H1 (cell line): ENCODE measurements around the gene CORIN. TPM values are rescaled to one million over a fixed set of nuclear protein-coding genes. Genes with fewer than 3 reads are reported as not detected.

Source experiments
- CTCF ChIA-PET: fragments of 300-600 bp; sonication (Branson Sonifier 250); formaldehyde crosslinking; loops from one replicate; lab custom pipeline; 2021; ENCODE audit not compliant: partially characterized antibody; lab: Charles Lee
- POLR2A ChIA-PET: fragments of 300-600 bp; sonication (Branson Sonifier 250); formaldehyde crosslinking; loops from one replicate; lab custom pipeline; 2021; ENCODE audit warnings: inconsistent platforms; ENCODE audit not compliant: partially characterized antibody; lab: Charles Lee
- DNase-seq, 2 experiments: peaks; one replicate each; pipeline versions ENCODE4 v3.0.0 to v3.0.0-alpha.2; 2010 to 2022; ENCODE audit warnings: low spot score in 2 of 2, low read depth in 1 of 2, mixed read lengths in 1 of 2
- FAIRE-seq: peaks from 2 replicates; lab custom pipeline; 2011; peaks lifted over from hg19 to GRCh38; lab: Jason Lieb, UNC
- H2AFZ ChIP-seq: 2 replicates; pipeline ENCODE4 v1.8.1; 2012; ENCODE audit warnings: low read length, inconsistent platforms
- H2AK5ac ChIP-seq: 2 replicates; pipeline ENCODE4 v1.6.1; 2013; ENCODE audit warnings: low read depth, low read length
- H2BK120ac ChIP-seq: replicated peaks from 2 replicates; pipeline ENCODE3; 2013; ENCODE audit warnings: low read depth, low read length, inconsistent platforms
- H2BK12ac ChIP-seq: 2 replicates; pipeline ENCODE4 v1.6.1; 2013; ENCODE audit warnings: low read depth, low read length
- H2BK15ac ChIP-seq: 2 replicates; pipeline ENCODE4 v1.6.1; 2013; ENCODE audit warnings: low read length
- H2BK20ac ChIP-seq: 2 replicates; pipeline ENCODE4 v1.6.1; 2013; ENCODE audit warnings: low read length
- H2BK5ac ChIP-seq: 2 replicates; pipeline ENCODE4 v1.6.1; 2013; ENCODE audit warnings: low read depth, low read length
- H3K14ac ChIP-seq: 2 replicates; pipeline ENCODE4 v1.6.1; 2013; ENCODE audit warnings: inconsistent platforms; ENCODE audit not compliant: insufficient read length
- H3K18ac ChIP-seq: 2 replicates; pipeline ENCODE4 v1.6.1; 2013; ENCODE audit warnings: low read length; ENCODE audit errors: extremely low read depth
- H3K23ac ChIP-seq: 2 replicates; pipeline ENCODE4 v1.6.1; 2013; ENCODE audit warnings: inconsistent platforms; ENCODE audit not compliant: insufficient read length
- H3K23me2 ChIP-seq: 2 replicates; pipeline ENCODE4 v1.6.1; 2013; ENCODE audit warnings: low read depth, low read length
- H3K27ac ChIP-seq: 2 replicates; pipeline ENCODE4 v1.6.1; 2011; ENCODE audit warnings: low read depth, low read length, inconsistent platforms
- H3K27me3 ChIP-seq, 4 experiments: replicated peaks in 1 of 4; 1 replicate in 1 of 4; 2 replicates in 3 of 4; pipeline versions ENCODE4 v1.6.1 to v1.8.1; 2011 to 2013; ENCODE audit warnings: low read length in 3 of 4, mild to moderate bottlenecking in 3 of 4, inconsistent platforms in 2 of 4, mixed read lengths in 2 of 4, moderate library complexity in 1 of 4; ENCODE audit not compliant: control insufficient read depth in 3 of 4, insufficient read depth in 3 of 4; ENCODE audit errors: extremely low read depth in 1 of 4
- H3K36me3 ChIP-seq, 4 experiments: 2 replicates each; pipeline versions ENCODE4 v1.6.1 to v1.8.1; 2011 to 2013; ENCODE audit warnings: mild to moderate bottlenecking in 4 of 4, low read length in 3 of 4, moderate library complexity in 2 of 4, control low read depth in 1 of 4, inconsistent platforms in 1 of 4; ENCODE audit not compliant: insufficient read depth in 4 of 4, control insufficient read depth in 2 of 4
- H3K4ac ChIP-seq: replicated peaks from 2 replicates; pipeline ENCODE3; 2013; ENCODE audit warnings: low read length, low read depth, mixed read lengths, inconsistent platforms; ENCODE audit not compliant: insufficient read length
- H3K4me1 ChIP-seq, 4 experiments: replicated peaks in 1 of 4; 1 replicate in 1 of 4; 2 replicates in 3 of 4; pipeline versions ENCODE4 v1.6.1 to v1.8.1; 2011 to 2013; ENCODE audit warnings: low read length in 3 of 4, inconsistent platforms in 2 of 4, mixed read lengths in 1 of 4; ENCODE audit not compliant: insufficient read depth in 4 of 4, control insufficient read depth in 3 of 4
- H3K4me2 ChIP-seq, 2 experiments: 2 replicates each; pipeline versions ENCODE4 v1.6.1 to v1.8.1; 2011 to 2013; ENCODE audit warnings: low read depth in 2 of 2, low read length in 2 of 2, control low read depth in 1 of 2, inconsistent platforms in 1 of 2, mild to moderate bottlenecking in 1 of 2; ENCODE audit not compliant: insufficient read depth in 1 of 2
- H3K4me3 ChIP-seq, 4 experiments: fragments of 200-600, 300-600 bp in 1 of 4; sonication (generic), shearing (Covaris generic), sonication (Bioruptor Twin) in 1 of 4; 2 replicates each; pipeline versions ENCODE4 v1.5.1 to v1.8.1; 2011 to 2016; ENCODE audit warnings: low read length in 4 of 4, low read depth in 3 of 4, control low read depth in 2 of 4, inconsistent platforms in 2 of 4, mild to moderate bottlenecking in 2 of 4, mixed read lengths in 1 of 4, moderate library complexity in 1 of 4; ENCODE audit not compliant: insufficient read depth in 2 of 4; ENCODE audit errors: extremely low read depth in 1 of 4
- H3K56ac ChIP-seq: replicated peaks from 2 replicates; pipeline ENCODE3; 2013; ENCODE audit warnings: low read depth, mild to moderate bottlenecking, mixed read lengths, low read length, inconsistent platforms; ENCODE audit not compliant: insufficient read length
- H3K79me1 ChIP-seq: 2 replicates; pipeline ENCODE4 v1.6.1; 2013; ENCODE audit warnings: low read depth, low read length, control low read depth
- H3K79me2 ChIP-seq, 2 experiments: 2 replicates each; pipeline versions ENCODE4 v1.6.1 to v1.8.1; 2012 to 2013; ENCODE audit warnings: low read length in 2 of 2, mild to moderate bottlenecking in 2 of 2, inconsistent platforms in 1 of 2; ENCODE audit not compliant: insufficient read depth in 2 of 2, control insufficient read depth in 1 of 2
- H3K9ac ChIP-seq, 4 experiments: replicated peaks in 1 of 4; 1 replicate in 1 of 4; 2 replicates in 3 of 4; pipeline versions ENCODE4 v1.6.1 to v1.8.1; 2011 to 2013; ENCODE audit warnings: low read depth in 3 of 4, low read length in 3 of 4, control low read depth in 2 of 4, mild to moderate bottlenecking in 2 of 4, moderate library complexity in 2 of 4, inconsistent platforms in 1 of 4; ENCODE audit errors: extremely low read depth in 1 of 4
- H3K9me3 ChIP-seq, 2 experiments: 2 replicates each; pipeline versions ENCODE4 v1.6.1 to v1.8.1; 2012 to 2013; ENCODE audit warnings: mild to moderate bottlenecking in 2 of 2, moderate library complexity in 2 of 2, control low read depth in 1 of 2, inconsistent platforms in 1 of 2, low read depth in 1 of 2, low read length in 1 of 2, mixed read lengths in 1 of 2; ENCODE audit not compliant: insufficient read depth in 2 of 2
- H4K20me1 ChIP-seq, 2 experiments: replicated peaks in 1 of 2; 2 replicates each; pipeline versions ENCODE3 to v1.8.1; 2011 to 2013; ENCODE audit warnings: inconsistent platforms in 2 of 2, low read length in 2 of 2, mild to moderate bottlenecking in 1 of 2; ENCODE audit not compliant: insufficient read depth in 2 of 2, control insufficient read depth in 1 of 2
- H4K5ac ChIP-seq: 2 replicates; pipeline ENCODE4 v1.6.1; 2013; ENCODE audit warnings: low read length, low read depth, mixed read lengths, inconsistent platforms; ENCODE audit not compliant: insufficient read length
- H4K8ac ChIP-seq: 2 replicates; pipeline ENCODE4 v1.8.0; 2013; ENCODE audit warnings: mild to moderate bottlenecking, moderate library complexity, low read length, inconsistent platforms; ENCODE audit not compliant: insufficient read depth; ENCODE audit errors: extremely low read depth
- H4K91ac ChIP-seq: replicated peaks from 2 replicates; pipeline ENCODE3; 2013; ENCODE audit warnings: low read length, mixed read lengths, inconsistent platforms; ENCODE audit not compliant: insufficient read length
- CHD2 ChIP-seq: IDR thresholded peaks from 2 replicates; pipeline ENCODE4 v1.6.1; 2012; ENCODE audit warnings: low read length, improper control_type of control experiment
- GABPA ChIP-seq: IDR thresholded peaks from 2 replicates; pipeline ENCODE4 v1.6.1; 2011; ENCODE audit warnings: mild to moderate bottlenecking, low read length, moderate library complexity, borderline replicate concordance; ENCODE audit not compliant: insufficient read depth
- NANOG ChIP-seq: IDR thresholded peaks from 2 replicates; pipeline ENCODE4 v1.6.1; 2011; ENCODE audit warnings: low read length, low read depth, mild to moderate bottlenecking, inconsistent platforms; ENCODE audit not compliant: insufficient read depth, poor library complexity, severe bottlenecking
- POU5F1 ChIP-seq: IDR thresholded peaks from 2 replicates; pipeline ENCODE4 v1.6.1; 2011; ENCODE audit warnings: low read depth, mild to moderate bottlenecking, low read length, moderate library complexity
- RAD21 ChIP-seq, 2 experiments: IDR thresholded peaks in 1 of 2; conservative IDR thresholded peaks in 1 of 2; 2 replicates each; pipeline ENCODE4 v1.6.1; 2011; ENCODE audit warnings: low read depth in 2 of 2, low read length in 2 of 2, improper control_type of control experiment in 1 of 2, inconsistent platforms in 1 of 2, mild to moderate bottlenecking in 1 of 2, moderate library complexity in 1 of 2
- RBBP5 ChIP-seq: IDR thresholded peaks from 2 replicates; pipeline ENCODE4 v1.7.1; 2012; ENCODE audit warnings: low read depth, mild to moderate bottlenecking, inconsistent platforms, low read length, moderate library complexity, borderline replicate concordance
- RNF2 ChIP-seq: fragments of 200-900, 300-1000 bp; sonication (generic); IDR thresholded peaks from 2 replicates; pipeline ENCODE4 v1.7.1; 2016; ENCODE audit warnings: borderline replicate concordance, low read depth, mild to moderate bottlenecking, antibody characterized with exemption, low read length; ENCODE audit not compliant: poor library complexity, severe bottlenecking; ENCODE audit errors: missing control alignments
- SAP30 ChIP-seq: fragments of 300-600 bp; sonication (generic); IDR thresholded peaks from 2 replicates; pipeline ENCODE4 v1.7.1; 2012; ENCODE audit warnings: low read length, moderate library complexity, mild to moderate bottlenecking, inconsistent platforms; ENCODE audit not compliant: insufficient read depth, insufficient replicate concordance
- SIN3A ChIP-seq, 2 experiments: IDR thresholded peaks in 1 of 2; conservative IDR thresholded peaks in 1 of 2; 2 replicates each; pipeline ENCODE4 v1.6.1; 2011 to 2012; ENCODE audit warnings: low read length in 2 of 2, improper control_type of control experiment in 1 of 2, low read depth in 1 of 2, mild to moderate bottlenecking in 1 of 2
- SIX5 ChIP-seq: IDR thresholded peaks from 2 replicates; pipeline ENCODE4 v1.6.1; 2011; ENCODE audit warnings: mild to moderate bottlenecking, low read depth, low read length
- TBP ChIP-seq: IDR thresholded peaks from 2 replicates; pipeline ENCODE4 v1.6.1; 2011; ENCODE audit warnings: low read depth, low read length, improper control_type of control experiment
- TCF12 ChIP-seq: IDR thresholded peaks from 2 replicates; pipeline ENCODE4 v1.6.1; 2011; ENCODE audit warnings: low read depth, mild to moderate bottlenecking, low read length
- WGBS, 2 experiments: shearing (Covaris generic) in 1 of 2; methylation state at CpG; one replicate each; pipeline versions ENCODE4 v1.1.6 to v1.1.7; 2013 to 2015; ENCODE audit warnings: low lambda C conversion rate in 2 of 2, mixed read lengths in 2 of 2, inconsistent platforms in 1 of 2, low coverage in 1 of 2, missing lambda C conversion rate in 1 of 2; ENCODE audit not compliant: insufficient replicate concordance in 2 of 2, insufficient coverage in 1 of 2, insufficient read length in 1 of 2; ENCODE audit errors: extremely low coverage in 1 of 2, missing lambda C conversion rate in 1 of 2; 5-methylcytosine and 5-hydroxymethylcytosine counted together
- polyA plus RNA-seq, 7 experiments: library from polyadenylated mRNA; depleted of rRNA in 3 of 7; stranded (reverse) in 5 of 7; unstranded in 2 of 7; fragments of >200 nt in 5 of 7; fragments of 200-250 nt in 2 of 7; gene quantifications; 1 replicate in 5 of 7; 2 replicates in 1 of 7; 4 replicates in 1 of 7; pipeline versions ENCODE4 v1.2.1 to v1.2.3, GENCODE V29; 2011 to 2013; ENCODE audit warnings: missing spikeins in 2 of 7, mixed read lengths in 2 of 7
- total RNA-seq: library from RNA; stranded (reverse); fragmentation: NEBNext Ultra II Directional; extraction: Animal tissue kit (Norgen Biotek cat#: 25700); gene quantifications from 2 replicates; pipeline ENCODE4 v1.2.1, GENCODE V29; 2021

The CORIN gene
- total and polyA plus RNA-seq, 2 of the 8 experiments (the other 6 are each of a cell fraction or from before 2014, with no cell fraction given), result 0.09 to 0.32 TPM

DNA sequence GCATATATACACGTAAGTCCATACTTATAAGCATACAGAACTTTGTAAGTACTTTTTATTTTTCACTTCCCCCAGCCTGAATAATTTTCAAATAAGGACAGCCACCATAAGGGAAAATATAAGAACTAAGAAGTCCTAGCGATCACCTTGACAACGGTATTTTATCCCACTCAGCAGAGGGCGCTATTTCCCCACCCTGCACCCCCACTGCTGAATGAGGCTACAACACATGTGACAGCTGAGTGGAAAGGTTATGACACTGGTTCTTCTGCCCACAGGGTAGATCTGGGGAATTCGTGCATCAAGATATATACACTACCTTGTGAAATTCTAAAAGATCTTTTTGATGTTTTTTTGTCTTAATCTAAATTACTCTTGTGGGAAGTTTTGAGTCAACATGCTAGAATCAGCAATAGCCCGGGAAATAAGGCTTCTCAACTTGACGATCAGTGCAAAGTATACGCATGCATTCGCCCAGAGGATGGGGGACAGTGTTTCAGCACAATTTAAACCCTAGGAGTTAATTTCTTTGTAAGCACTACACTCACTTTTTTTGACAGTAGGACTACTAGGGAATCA is 151.5 kb downstream of the CORIN start:
- Histone ChIP-seq H3K9ac (no peak overlapping the region), H3K9me3 (no peaks in the 10 kb centered on the region), H3K56ac (no peak overlapping the region), H3K14ac (no peak overlapping the region), H4K5ac (no peak overlapping the region), H3K23me2 (no peaks in the 10 kb centered on the region), H2BK5ac (no peak overlapping the region), H2BK20ac (no peak overlapping the region), H4K91ac (no peak overlapping the region), H2BK15ac (no peak overlapping the region), H2AFZ (no peak overlapping the region), H4K8ac (no peak overlapping the region), H3K18ac (no peak overlapping the region), H3K27me3 (no peaks in the 10 kb centered on the region), H3K4me2 (no peak overlapping the region), H2AK5ac (no peak overlapping the region), H3K4ac (no peak overlapping the region), H3K79me2 (no peaks in the 10 kb centered on the region), H4K20me1 (no peaks in the 10 kb centered on the region), H3K27ac (no peak overlapping the region), H3K4me1 (no peaks in the 10 kb centered on the region), H2BK120ac (no peak overlapping the region), H3K79me1 (no peaks in the 10 kb centered on the region), H3K36me3 (no peaks in the 10 kb centered on the region), H3K4me3 (no peak overlapping the region), H3K23ac (no peak overlapping the region), H2BK12ac (no peak overlapping the region)
- ChIA-PET CTCF (interaction anchor here (0.5 to 3.2 kb wide), 16 partner anchors 10 to 201 kb away, joined by 3 to 28 read pairs (median 5); partner anchors contain the start of genes ATP10D and CORIN), POLR2A (no interaction called here)
- DNase-seq (peak; percentile 19 to 82), FAIRE-seq (peak; percentile 66)
- 41% methylated on average over 9 of the region's 9 CpGs; no CpG with 5 or more reads in 1 of the 2 experiments for WGBS, 2 experiments
- TF ChIP-seq CHD2, result no peak
- TF ChIP-seq RNF2, result no peak
- TF ChIP-seq POU5F1, result no peak
- peak; percentile 84 to 87 for TF ChIP-seq RAD21 (IDR thresholded peaks at IDR 0.05 in 1 of 2, conservative IDR thresholded peaks at IDR 0.05 in 1 of 2; ENCODE audit: low read depth in 2 of 2, low read length in 2 of 2)
- no peak for TF ChIP-seq NANOG
- TF ChIP-seq SAP30, result no peak
- no peak for TF ChIP-seq SIX5
- TF ChIP-seq RBBP5, result no peak
- TF ChIP-seq GABPA, result no peak
- no peak for TF ChIP-seq TBP
- no peak for TF ChIP-seq TCF12
- TF ChIP-seq SIN3A (conservative IDR thresholded peaks at IDR 0.05 in 1 of 2, IDR thresholded peaks at IDR 0.05 in 1 of 2; ENCODE audit: low read depth in 1 of 2, low read length in 2 of 2), result 0 out of 4 replicates have a peak, but pooled peaks of 1 of the 2 experiments have one; percentile 54
